ENCODE measurements around the gene ACBD4.

GRCh38 chr17:45114117-45114932 lies 21.2 kb upstream of the ACBD4 start:
- TF ChIP-seq CTCF (IDR thresholded peaks at IDR 0.05) = no peak
- no peak for TF ChIP-seq ZFX (IDR thresholded peaks at IDR 0.05; ENCODE audit: borderline replicate concordance)
